Measurements from ENCODE around the gene C2CD4D. TPM values are rescaled to one million over a fixed set of nuclear protein-coding genes. Genes with fewer than 3 reads are reported as not detected.

Gene C2CD4D
- total RNA-seq: 0.11 and 0.26 TPM in 2 replicates

DNA sequence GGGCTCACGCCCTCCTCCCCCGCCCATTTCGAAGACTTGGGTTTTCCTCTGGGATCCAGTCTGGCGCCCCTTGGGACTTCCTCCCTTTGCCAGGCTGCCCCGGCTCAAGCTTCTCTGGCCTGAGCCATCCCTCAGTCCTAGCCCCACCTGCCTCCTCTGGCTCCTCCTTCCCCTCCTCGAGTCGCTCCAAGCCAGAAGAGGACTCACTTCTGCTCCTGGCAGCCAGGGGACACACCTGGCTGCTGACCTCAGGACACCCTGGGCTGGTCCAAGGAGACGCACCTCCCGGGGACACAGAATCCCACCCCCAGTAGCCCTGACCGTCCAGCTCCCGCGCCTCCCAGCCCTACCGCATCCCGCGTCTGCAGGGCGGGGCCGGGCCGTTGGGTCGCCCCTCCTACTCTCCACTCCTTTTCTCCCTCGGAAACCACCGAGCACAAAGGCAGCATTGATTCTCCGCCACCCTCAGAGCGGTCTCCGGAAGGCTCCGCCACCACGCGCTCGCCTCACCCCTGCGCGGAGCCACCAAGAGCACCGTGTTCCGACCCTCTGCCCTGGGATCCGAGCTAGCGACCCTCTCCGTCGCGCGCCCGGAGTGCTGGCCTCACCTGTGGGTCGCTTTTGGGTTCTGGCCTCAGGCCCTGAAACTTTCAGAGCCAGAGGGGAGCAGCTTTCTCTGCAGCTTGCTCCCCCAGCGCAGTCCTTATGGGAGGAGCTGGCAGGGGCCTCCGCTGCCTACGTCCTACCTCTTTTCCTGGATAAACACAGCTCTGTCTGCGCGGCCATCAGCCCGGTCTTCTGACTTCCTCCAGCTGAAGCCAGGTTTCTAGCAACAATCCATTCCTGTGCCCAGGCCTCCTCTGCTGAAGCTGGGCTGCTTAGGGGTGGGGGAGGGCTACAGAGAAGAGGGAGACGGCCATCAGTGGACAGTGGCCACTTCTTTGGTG lies at the start of gene C2CD4D:
Gene C2CD4D, minus strand, starts transcription at position 364 of the 947 bp plus-strand sequence. CDS start 831 bp downstream, outside the sequence.

DNA sequence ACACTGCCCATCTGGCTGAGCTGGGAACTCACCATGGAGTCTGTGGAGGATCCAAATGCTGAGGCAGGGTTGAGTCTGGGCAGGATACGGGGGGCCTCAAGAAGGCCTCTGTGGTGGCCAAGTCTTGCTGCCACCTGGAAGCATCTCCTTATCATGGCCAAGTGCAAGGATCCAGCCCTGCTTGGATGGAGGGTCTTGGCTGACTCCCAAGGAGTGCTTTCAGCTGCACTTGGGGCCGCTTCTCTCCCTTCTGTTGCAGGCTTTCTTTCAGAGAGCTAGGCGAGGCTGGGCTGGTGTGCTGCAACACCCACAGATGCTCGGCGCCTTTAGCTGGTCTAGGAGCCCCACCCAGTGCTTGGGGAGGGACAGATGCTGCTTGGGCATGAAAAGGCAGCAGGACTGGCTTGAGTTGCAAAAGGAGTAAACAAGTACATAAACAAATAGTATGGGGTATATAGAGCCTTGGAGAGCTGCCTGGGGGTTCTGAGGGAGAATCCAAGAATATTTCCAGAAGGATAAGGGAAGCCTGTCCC lies 13.9 kb upstream of the C2CD4D start, which contains the start of gene THEM5:
Gene THEM5, minus strand, starts transcription at position 302 of the 533 bp plus-strand sequence. Its CDS starts 147 bp downstream, at position 155.

DNA sequence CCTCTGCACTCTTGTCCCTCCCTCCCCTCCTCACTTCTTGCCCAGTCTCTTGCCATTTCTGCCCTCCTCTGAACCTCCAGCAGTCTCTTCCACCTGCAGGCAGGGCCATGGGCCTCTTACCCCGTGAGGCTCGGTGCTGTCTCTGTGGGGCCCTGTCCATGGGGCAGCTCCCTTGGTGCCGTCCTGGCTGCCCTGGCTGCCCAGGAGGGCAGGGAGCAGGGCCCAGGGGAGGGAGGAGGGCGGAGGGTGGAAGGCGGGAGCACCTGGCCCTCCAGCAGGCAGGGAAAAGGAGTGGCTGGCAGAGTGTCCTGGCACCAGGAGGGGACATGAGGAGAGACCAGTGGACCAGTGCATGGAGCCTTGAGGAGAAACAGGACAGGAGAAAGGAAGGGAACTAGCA lies 8.0 kb downstream of the C2CD4D start, which contains the start of gene RORC:
Gene RORC, minus strand, starts transcription at position 198 of the 400 bp plus-strand sequence. Its CDS starts 38 bp downstream, at position 160.

DNA sequence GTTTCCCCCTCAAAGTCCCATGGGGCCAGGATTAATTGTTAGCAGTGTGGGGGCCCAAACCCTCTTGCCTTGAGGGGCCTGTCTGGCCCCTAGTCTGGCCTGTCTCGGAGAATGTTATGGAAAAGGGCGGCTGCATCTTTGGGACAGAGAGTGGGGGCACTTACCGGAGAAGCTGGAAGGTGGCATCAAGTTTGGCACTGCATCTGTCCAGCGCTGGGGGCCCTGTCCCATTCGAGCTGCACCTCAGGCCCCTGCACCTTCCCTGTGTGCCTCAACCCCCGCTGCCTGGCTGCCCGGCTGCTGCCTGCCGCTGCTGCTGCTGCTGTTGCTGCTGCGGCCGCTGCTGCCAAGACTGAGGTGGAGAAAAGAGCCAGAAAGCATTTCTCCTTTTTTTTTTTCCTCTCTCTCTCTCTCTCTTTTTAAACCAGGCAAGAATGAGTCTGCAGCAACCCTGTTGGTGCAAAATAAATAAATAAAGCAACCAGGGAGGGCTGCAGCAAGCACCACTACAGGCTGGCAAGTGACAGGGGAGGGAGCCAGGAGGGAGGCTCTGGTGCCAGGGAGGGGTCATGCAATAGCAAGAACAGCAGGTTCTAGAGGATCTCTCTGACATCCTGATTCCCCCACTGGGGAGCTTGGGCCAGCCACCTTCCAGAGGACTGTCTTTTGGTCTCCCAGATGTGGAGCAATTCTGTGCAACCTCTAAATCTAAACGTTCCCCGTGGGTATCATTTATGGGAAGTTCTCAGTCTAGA lies 34.4 kb downstream of the C2CD4D start, which contains the start of gene LINGO4:
Gene LINGO4, minus strand, starts transcription at position 354 of the 755 bp plus-strand sequence. CDS start 2,715 bp downstream, outside the sequence.

DNA sequence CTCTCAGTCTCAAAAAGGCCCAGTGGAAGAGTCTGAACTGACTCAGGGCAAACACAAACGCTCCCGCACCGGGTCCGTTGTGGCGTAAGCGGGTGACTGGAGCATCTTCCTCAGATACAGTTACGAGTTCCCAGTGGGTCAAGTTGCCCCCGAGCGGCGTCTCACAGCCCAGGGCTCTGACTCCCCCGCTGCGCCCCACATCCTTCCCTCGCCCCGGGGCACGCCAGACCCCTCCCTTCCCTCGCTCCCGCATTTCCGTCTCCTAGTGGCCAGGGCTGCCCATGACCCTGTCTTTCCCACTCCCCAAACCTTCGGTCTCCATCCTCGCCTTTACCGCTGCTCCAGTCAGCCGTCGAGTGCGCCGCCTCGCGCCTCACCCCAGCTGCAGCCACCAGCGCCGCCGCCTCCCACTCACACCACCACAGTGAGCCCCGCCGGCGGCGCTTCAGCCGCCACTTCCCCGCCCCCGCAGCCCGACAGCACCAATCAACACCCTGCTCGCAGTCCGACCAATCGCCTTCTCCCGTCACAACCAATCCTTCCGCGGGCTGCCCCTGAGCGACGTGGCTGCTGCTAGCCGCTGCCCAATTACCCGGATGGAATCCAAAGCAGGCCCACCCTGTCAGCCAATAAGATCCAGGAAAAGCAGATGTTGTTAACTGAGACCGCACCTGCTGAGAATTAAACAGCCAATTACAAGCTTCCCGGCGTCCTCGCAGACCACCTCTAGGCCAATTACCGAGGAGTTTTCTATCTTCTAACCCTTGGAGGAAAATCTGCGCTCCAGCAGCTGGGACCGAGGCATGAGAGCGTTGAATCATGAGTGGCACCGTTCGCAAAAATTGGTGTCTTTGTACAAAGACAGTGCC lies 49.3 kb downstream of the C2CD4D start, which contains the start of gene TDRKH:
Gene TDRKH, minus strand, starts transcription at position 430 of the 869 bp plus-strand sequence. CDS start 7,478 bp downstream, outside the sequence.

Other genes with a start within 250 kb of the C2CD4D start
- gene SNX27, start 227.8 kb downstream of the C2CD4D start, total RNA-seq: 15.1 and 16.7 TPM in 2 replicates
- not detected in 2 replicates for gene CELF3, start 123.0 kb downstream of the C2CD4D start, total RNA-seq
- gene RIIAD1, start 118.3 kb downstream of the C2CD4D start, total RNA-seq: not detected in 2 replicates
- gene MRPL9, start 76.3 kb downstream of the C2CD4D start, total RNA-seq: 111 TPM in 2 replicates
- gene TDRKH, start 49.3 kb downstream of the C2CD4D start, total RNA-seq: 3.8 and 3.9 TPM in 2 replicates
- not detected in 2 replicates for gene LINGO4, start 34.4 kb downstream of the C2CD4D start, total RNA-seq
- gene RORC, start 8.0 kb downstream of the C2CD4D start, total RNA-seq: not detected in 2 replicates
- 0.33 and 0.34 TPM in 2 replicates for gene THEM5, start 13.9 kb upstream of the C2CD4D start, total RNA-seq
- gene THEM4, start 69.7 kb upstream of the C2CD4D start, total RNA-seq: 5.0 and 7.7 TPM in 2 replicates
- 190 and 241 TPM in 2 replicates for gene S100A10, start 154.0 kb upstream of the C2CD4D start, total RNA-seq
- 10.9 TPM in 2 replicates for gene S100A11, start 197.2 kb upstream of the C2CD4D start, total RNA-seq
- not detected in 2 replicates for gene TCHHL1, start 249.2 kb upstream of the C2CD4D start, total RNA-seq